ENCODE data around the gene SLC5A6. TPM values are rescaled to one million over a fixed set of nuclear protein-coding genes. Genes with fewer than 3 reads are reported as not detected.

The SLC5A6 gene
- total and polyA plus RNA-seq, 2 of the 8 experiments (the other 6 are each of a cell fraction or from before 2014, with no cell fraction given): 118 to 183 TPM

GRCh38 chr2:27152102-27152795 lies 59.8 kb downstream of the SLC5A6 start (continued):
- TF ChIP-seq CTCF (IDR thresholded peaks at IDR 0.05; ENCODE audit: control extremely low read depth in 1 of 3, insufficient read depth in 1 of 3, low read depth in 1 of 3, low read length in 3 of 3) (peak; percentile 6 to 38 (median 36); a peak in 3 of 4 replicates), CHD7 (IDR thresholded peaks at IDR 0.05; ENCODE audit: insufficient replicate concordance, low read length) (no peak)
